Esophagus (tissue), 2 donors: ENCODE measurements around the gene CCDC12. TPM values are rescaled to one million over a fixed set of nuclear protein-coding genes. Genes with fewer than 3 reads are reported as not detected.

Source experiments
- H3K27ac ChIP-seq, 2 donors: one replicate each; pipeline ENCODE4 v1.5.1; 2013; ENCODE audit warnings: low read depth in 2 of 2, mild to moderate bottlenecking in 2 of 2, inconsistent platforms in 1 of 2, low read length in 1 of 2, moderate library complexity in 1 of 2
- H3K27me3 ChIP-seq, 2 donors: one replicate each; pipeline ENCODE4 v1.6.1; 2013; ENCODE audit warnings: low read length in 2 of 2, control low read depth in 1 of 2, mild to moderate bottlenecking in 1 of 2; ENCODE audit not compliant: insufficient read depth in 2 of 2, control insufficient read depth in 1 of 2
- H3K36me3 ChIP-seq, 2 donors: one replicate each; pipeline ENCODE4 v1.6.1; 2013; ENCODE audit warnings: low read length in 1 of 2; ENCODE audit not compliant: control insufficient read depth in 2 of 2, insufficient read depth in 2 of 2
- H3K4me1 ChIP-seq, 2 donors: one replicate each; pipeline ENCODE4 v1.6.1; 2013; ENCODE audit warnings: low read length in 1 of 2; ENCODE audit not compliant: control insufficient read depth in 2 of 2, insufficient read depth in 2 of 2
- H3K4me3 ChIP-seq, 2 donors: one replicate each; pipeline ENCODE4 v1.5.1; 2013; ENCODE audit warnings: low read length in 2 of 2, mild to moderate bottlenecking in 2 of 2, low read depth in 1 of 2, moderate library complexity in 1 of 2
- H3K9me3 ChIP-seq, 2 donors: one replicate each; pipeline ENCODE4 v1.6.1; 2013; ENCODE audit warnings: mild to moderate bottlenecking in 2 of 2, low read depth in 1 of 2, low read length in 1 of 2, moderate library complexity in 1 of 2; ENCODE audit not compliant: control insufficient read depth in 2 of 2, insufficient read depth in 1 of 2
- WGBS, 2 donors: extraction: QIAGEN DNeasy Blood & Tissue Kit; methylation state at CpG; one replicate each; pipeline ENCODE4 v1.1.7; 2013; 5-methylcytosine and 5-hydroxymethylcytosine counted together
- polyA plus RNA-seq, 2 donors: library from polyadenylated mRNA; stranded (reverse); fragments of 200-250 nt; gene quantifications; one replicate each; pipeline ENCODE4 v1.2.3, GENCODE V29; 2013
- donor health status: healthy with polysubstance abuse.
- donor health status: Bipolar disorder and iron deficiency.

The CCDC12 gene
- polyA plus RNA-seq, 2 donors, result 82.5 to 90.1 TPM

DNA sequence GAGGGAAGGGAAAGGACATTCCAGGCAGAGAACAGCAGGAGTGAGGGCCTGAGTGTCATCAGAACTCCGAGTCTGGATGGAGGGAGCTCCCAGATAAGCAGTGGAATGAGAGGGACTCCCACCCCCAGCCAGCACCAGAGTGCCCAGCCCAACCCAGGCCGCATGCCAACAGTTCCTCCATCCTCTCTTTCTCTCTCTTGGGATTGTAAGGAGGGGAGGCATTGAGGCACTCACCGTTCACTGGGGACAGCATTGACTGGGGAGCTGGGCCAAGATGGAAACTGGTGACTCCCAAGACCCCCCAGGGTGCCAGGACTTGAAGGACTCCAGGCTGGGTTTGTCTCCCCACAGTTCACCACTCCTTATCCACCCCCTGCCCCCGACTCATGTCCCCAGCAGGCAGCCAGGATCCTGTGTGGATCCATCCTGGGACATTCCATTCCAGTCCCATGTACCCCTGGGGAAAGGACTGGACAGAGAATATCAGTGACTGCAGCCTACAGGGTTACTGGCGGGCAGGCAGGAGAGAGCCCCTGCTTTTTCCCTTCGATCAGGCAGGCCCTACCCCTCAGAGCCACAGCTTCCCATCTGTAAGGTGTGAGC lies 83.3 kb downstream of the CCDC12 start:
- H3K36me3 ChIP-seq, result no peaks in the 10 kb centered on the region
- peaks cover 7 to 8% of the 10 kb centered on the region in 2 donors for H3K4me1 ChIP-seq
- no peaks in the 10 kb centered on the region for H3K27me3 ChIP-seq
- 73 to 78% methylated on average over 6 of the region's 6 CpGs for WGBS, 2 donors
- H3K27ac ChIP-seq, result no peak overlapping the region
- no peaks in the 10 kb centered on the region for H3K9me3 ChIP-seq
- no peak overlapping the region for H3K4me3 ChIP-seq

DNA sequence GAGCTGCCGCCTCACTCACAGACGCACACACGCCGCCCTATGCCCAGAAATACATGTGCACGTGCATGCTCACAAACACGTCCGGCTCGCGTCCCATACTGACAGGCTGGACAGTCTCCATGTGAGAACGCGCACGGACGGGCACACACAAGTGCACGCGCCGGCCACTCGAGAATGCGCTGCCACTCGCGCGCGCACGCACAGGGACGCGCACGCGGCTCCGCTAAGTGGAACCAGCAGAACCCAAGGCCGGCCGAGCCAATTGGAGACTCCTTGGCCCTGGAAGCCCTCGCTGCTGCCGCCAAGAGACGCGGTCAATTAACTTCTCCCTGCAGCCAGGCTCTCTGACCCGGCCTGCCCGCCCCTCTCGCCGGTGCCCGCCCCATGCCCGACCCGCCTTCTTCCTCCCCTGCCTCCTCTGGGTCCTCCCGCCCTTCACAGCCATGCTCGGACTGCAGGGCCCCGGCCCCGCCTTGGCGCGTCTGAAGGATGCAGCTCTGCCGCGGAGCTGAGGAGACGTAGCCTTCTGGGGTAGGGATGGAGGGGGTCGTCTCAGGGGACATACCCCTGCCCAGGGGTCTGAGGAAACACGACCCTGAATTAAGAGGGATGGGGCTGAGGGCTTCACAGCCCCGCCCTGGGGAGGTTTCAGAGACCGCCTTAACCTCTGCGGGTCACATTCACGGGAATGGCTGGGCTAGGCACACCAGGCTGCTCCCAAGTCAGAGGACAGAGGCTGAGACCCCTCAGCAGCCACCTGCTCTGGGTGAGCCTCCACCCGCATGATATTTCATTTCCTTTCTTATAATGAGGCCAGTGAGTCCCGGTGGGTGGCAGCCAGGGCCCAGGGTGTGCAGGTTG lies 84.0 kb downstream of the CCDC12 start:
- 7 to 8% methylated on average over 57 to 58 of the region's 58 CpGs for WGBS, 2 donors
- Histone ChIP-seq H3K9me3 (no peaks in the 10 kb centered on the region), H3K27me3 (no peaks in the 10 kb centered on the region), H3K4me1 (peaks cover 7 to 8% of the 10 kb centered on the region in 2 donors), H3K36me3 (no peaks in the 10 kb centered on the region), H3K4me3 (peak overlapping the region; percentile 37 to 42), H3K27ac (no peak overlapping the region)

DNA sequence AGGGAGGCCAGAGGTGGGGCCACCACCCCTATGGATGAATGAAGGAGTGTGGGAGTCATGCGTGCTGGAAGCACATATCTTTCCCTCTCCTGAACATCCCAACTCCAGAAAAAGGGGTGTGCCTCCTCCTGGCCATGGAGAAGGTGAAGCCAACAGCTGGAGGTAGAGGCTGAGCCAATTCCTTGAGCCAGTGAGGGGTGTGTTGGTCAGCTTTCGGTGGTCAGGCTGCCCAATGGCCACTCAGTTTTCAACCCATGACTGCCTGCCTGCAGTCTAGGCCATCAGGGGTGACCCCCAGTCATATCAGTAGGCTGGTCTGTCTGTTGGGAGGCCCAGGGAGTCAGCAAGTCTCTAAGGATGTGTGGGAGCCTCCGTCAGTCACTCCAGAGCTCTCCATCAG lies 85.4 kb downstream of the CCDC12 start:
- H3K4me1 ChIP-seq, result peaks cover 7 to 8% of the 10 kb centered on the region in 2 donors
- no peak overlapping the region for H3K4me3 ChIP-seq
- H3K27me3 ChIP-seq, result no peaks in the 10 kb centered on the region
- WGBS, 2 donors, result 86% methylated on average over 3 of the region's 3 CpGs
- H3K9me3 ChIP-seq, result no peaks in the 10 kb centered on the region
- no peak overlapping the region for H3K27ac ChIP-seq
- H3K36me3 ChIP-seq, result no peaks in the 10 kb centered on the region

GRCh38 chr3:46890132-46890531 lies 86.4 kb downstream of the CCDC12 start:
- WGBS, 2 donors, result 93 to 96% methylated on average over 1 of the region's 1 CpG
- Histone ChIP-seq H3K4me3 (no peak overlapping the region), H3K36me3 (no peaks in the 10 kb centered on the region), H3K4me1 (peaks cover 7 to 8% of the 10 kb centered on the region in 2 donors), H3K27ac (no peak overlapping the region), H3K9me3 (no peaks in the 10 kb centered on the region), H3K27me3 (no peaks in the 10 kb centered on the region)

DNA sequence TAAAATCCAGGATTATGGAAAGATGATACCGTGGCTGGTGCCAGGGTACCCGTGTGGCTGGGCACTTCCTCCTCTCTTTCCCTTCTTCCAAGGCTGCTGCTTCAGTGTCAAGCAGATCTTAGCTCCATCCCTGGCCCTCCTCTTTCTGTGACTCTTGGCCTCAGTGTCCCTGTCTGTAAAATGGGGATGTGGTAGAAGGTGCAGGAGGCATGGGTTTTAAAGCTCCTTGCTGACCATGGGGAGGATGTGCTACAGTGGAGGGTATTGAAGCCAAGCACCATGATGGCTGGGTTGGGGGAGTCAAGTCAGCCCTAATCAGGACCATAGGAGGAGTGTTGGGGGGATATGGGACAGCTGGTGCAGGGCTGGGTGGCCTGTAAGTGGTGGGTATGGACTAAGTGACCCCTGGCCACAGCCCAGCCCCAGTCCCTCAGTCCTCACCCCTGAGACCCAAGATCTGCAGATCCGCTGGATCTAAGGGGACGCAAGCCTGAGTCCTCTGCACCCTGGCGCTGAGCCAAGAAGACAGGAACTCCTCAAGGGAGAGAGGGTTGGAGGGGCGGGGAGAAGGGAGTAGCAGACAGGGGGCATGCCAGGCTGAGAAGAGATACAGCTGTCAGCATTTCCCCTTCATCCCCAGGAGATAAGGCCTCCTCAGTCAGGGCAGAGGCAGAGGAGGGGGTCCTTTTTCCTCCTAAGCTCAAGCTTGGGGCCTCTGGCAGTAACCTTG lies 87.0 kb downstream of the CCDC12 start:
- H3K4me3 ChIP-seq, result no peak overlapping the region
- WGBS, 2 donors, result 45 to 60% methylated on average over 6 of the region's 6 CpGs
- peaks cover 7 to 8% of the 10 kb centered on the region in 2 donors for H3K4me1 ChIP-seq
- H3K9me3 ChIP-seq, result no peaks in the 10 kb centered on the region
- no peaks in the 10 kb centered on the region for H3K27me3 ChIP-seq
- no peak overlapping the region for H3K27ac ChIP-seq
- H3K36me3 ChIP-seq, result no peaks in the 10 kb centered on the region

GRCh38 chr3:46888705-46889104 lies 87.8 kb downstream of the CCDC12 start:
- Histone ChIP-seq H3K4me1 (peaks cover 7 to 8% of the 10 kb centered on the region in 2 donors), H3K27me3 (peaks cover 0 to 3% of the 10 kb centered on the region in 2 donors), H3K9me3 (no peaks in the 10 kb centered on the region), H3K36me3 (no peaks in the 10 kb centered on the region), H3K27ac (no peak overlapping the region), H3K4me3 (no peak overlapping the region)
- WGBS, 2 donors, result 72 to 75% methylated on average over 13 of the region's 13 CpGs

- no peaks in the 10 kb centered on the region for H3K36me3 ChIP-seq
- peaks cover 0 to 6% of the 10 kb centered on the region in 2 donors for H3K27me3 ChIP-seq
- H3K27ac ChIP-seq, result no peak overlapping the region
- H3K4me1 ChIP-seq, result peaks cover 7 to 8% of the 10 kb centered on the region in 2 donors
- WGBS, 2 donors, result 73 to 74% methylated on average over 7 of the region's 7 CpGs
- no peaks in the 10 kb centered on the region for H3K9me3 ChIP-seq
- no peak overlapping the region for H3K4me3 ChIP-seq
Observed at GRCh38 chr3:46887980-46888494, 88.5 kb downstream of the CCDC12 start.

GRCh38 chr3:46885612-46886011 lies 90.9 kb downstream of the CCDC12 start:
- 83 to 89% methylated on average over 3 of the region's 3 CpGs for WGBS, 2 donors
- H3K36me3 ChIP-seq, result no peaks in the 10 kb centered on the region
- H3K4me1 ChIP-seq, result peaks cover 3 to 6% of the 10 kb centered on the region in 2 donors
- no peak overlapping the region for H3K27ac ChIP-seq
- H3K9me3 ChIP-seq, result no peaks in the 10 kb centered on the region
- peaks cover 0 to 12% of the 10 kb centered on the region in 2 donors for H3K27me3 ChIP-seq
- H3K4me3 ChIP-seq, result no peak overlapping the region

DNA sequence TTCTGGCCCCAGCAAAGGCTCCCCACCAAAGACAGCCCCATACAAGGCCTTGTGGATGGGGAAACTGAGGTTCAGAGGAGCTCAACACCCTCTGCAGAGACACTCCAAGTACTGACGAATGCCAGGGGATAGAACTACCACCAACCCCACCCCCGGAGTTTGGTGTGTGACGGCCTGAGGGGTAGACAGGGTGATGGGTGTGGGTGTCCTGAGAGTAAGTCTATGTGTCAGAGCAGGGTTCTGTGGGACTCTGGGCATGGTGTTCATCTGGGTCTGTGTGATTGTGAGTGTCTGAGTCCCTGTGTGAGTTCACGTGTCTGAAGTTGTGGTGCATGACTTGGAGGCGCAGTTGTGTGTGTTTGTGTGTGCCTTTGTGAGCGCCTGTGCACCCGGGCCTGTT lies 91.6 kb downstream of the CCDC12 start:
- WGBS, 2 donors, result 84 to 87% methylated on average over 7 of the region's 7 CpGs
- H3K27ac ChIP-seq, result no peak overlapping the region
- H3K4me1 ChIP-seq, result peaks cover 3 to 6% of the 10 kb centered on the region in 2 donors
- peaks cover 0 to 12% of the 10 kb centered on the region in 2 donors for H3K27me3 ChIP-seq
- H3K36me3 ChIP-seq, result no peaks in the 10 kb centered on the region
- H3K4me3 ChIP-seq, result no peak overlapping the region
- H3K9me3 ChIP-seq, result no peaks in the 10 kb centered on the region
